ENCODE results near the gene GMPR2.

GRCh38 chr14:24281636-24282035, 48.9 kb downstream of the GMPR2 start:
- TF ChIP-seq CTCF (IDR thresholded peaks at IDR 0.05) (no peak), POLR2A (IDR thresholded peaks at IDR 0.05) (no peak)

Measured in thyroid gland (tissue), 4 donors.